Measurements from ENCODE around the gene ATG4D.

- TF ChIP-seq CTCF (IDR thresholded peaks at IDR 0.05), result no peak
- no peak for TF ChIP-seq POLR2A (IDR thresholded peaks at IDR 0.05)
- no peak for TF ChIP-seq EP300 (IDR thresholded peaks at IDR 0.05; ENCODE audit: low read depth)
Measured at GRCh38 chr19:10503002-10503789, 40.5 kb upstream of the ATG4D start, which contains the start of gene KEAP1.

All from transverse colon (tissue), 3 donors.